Neural cell (in vitro differentiated cells): Measurements from ENCODE around the gene GRID1.

Experiments
- CTCF ChIP-seq: fragments of 450-650 bp; IDR thresholded peaks from 2 replicates; pipeline ENCODE4 v1.5.1; 2014; ENCODE audit warnings: antibody characterized with exemption, mild to moderate bottlenecking, moderate library complexity; ENCODE audit not compliant: poor library complexity, severe bottlenecking
- EP300 ChIP-seq: fragments of 450-650 bp; conservative IDR thresholded peaks from 2 replicates; pipeline ENCODE4 v1.6.1; 2014; ENCODE audit warnings: antibody characterized with exemption, mild to moderate bottlenecking, moderate library complexity; ENCODE audit not compliant: poor library complexity, severe bottlenecking
- REST ChIP-seq: IDR thresholded peaks from 2 replicates; pipeline ENCODE4 v1.6.1; 2012; ENCODE audit warnings: borderline replicate concordance
- TAF1 ChIP-seq: IDR thresholded peaks from 2 replicates; pipeline ENCODE4 v1.6.1; 2012; ENCODE audit warnings: low read depth

GRCh38 chr10:86122646-86123045 is 243.9 kb downstream of the GRID1 start:
- TF ChIP-seq CTCF (no peak), EP300 (no peak), TAF1 (no peak), REST (no peak)
